Thoracic aorta (tissue), 2 donors: ENCODE measurements around the gene ITPRID2. TPM values are rescaled to one million over a fixed set of nuclear protein-coding genes. Genes with fewer than 3 reads are reported as not detected.

Source experiments
- ATAC-seq: fragments of 150-250 bp; one replicate; pipeline ENCODE4 v1.8.0; 2017; ENCODE audit warnings: low read depth; ENCODE audit not compliant: insufficient number of reproducible peaks, low FRiP score
- DNase-seq: peaks from one replicate; pipeline ENCODE4 v3.0.0-alpha.2; 2020; ENCODE audit warnings: low spot score
- H3K27ac ChIP-seq, 2 donors: fragments of 200-600 bp; sonication (generic); 1 replicate in 1 of 2; 2 replicates in 1 of 2; pipeline ENCODE4 v1.5.1; 2016; ENCODE audit warnings: mild to moderate bottlenecking in 2 of 2, moderate library complexity in 2 of 2
- H3K27me3 ChIP-seq: fragments of 200-600 bp; sonication (generic); replicated peaks from 2 replicates; pipeline ENCODE4 v1.6.0; 2016; ENCODE audit warnings: mild to moderate bottlenecking; ENCODE audit not compliant: insufficient read depth
- H3K36me3 ChIP-seq: fragments of 200-600 bp; sonication (generic); one replicate; pipeline ENCODE4 v1.5.1; 2016
- H3K4me1 ChIP-seq, 2 donors: fragments of 200-600 bp; sonication (generic); 1 replicate in 1 of 2; 2 replicates in 1 of 2; pipeline versions ENCODE4 v1.5.1 to v1.6.0; 2016; ENCODE audit warnings: low read depth in 2 of 2, mild to moderate bottlenecking in 1 of 2; ENCODE audit not compliant: control insufficient read depth in 1 of 2
- H3K4me3 ChIP-seq: fragments of 200-600 bp; sonication (generic); 2 replicates; pipeline ENCODE4 v1.5.1; 2016; ENCODE audit warnings: mild to moderate bottlenecking
- H3K9me3 ChIP-seq: fragments of 200-600 bp; sonication (generic); 2 replicates; pipeline ENCODE4 v1.5.1; 2016
- CTCF ChIP-seq: fragments of 200-600 bp; sonication (generic); IDR thresholded peaks from one replicate; pipeline ENCODE4 v1.5.1; 2019; ENCODE audit warnings: antibody characterized with exemption
- total RNA-seq, 2 donors: library from RNA; depleted of rRNA; stranded (reverse); fragments of >200 nt; gene quantifications; one replicate each; pipeline versions ENCODE4 v1.1.0 to v1.2.3, GENCODE V29; 2016

The ITPRID2 gene
- total RNA-seq, 2 donors from 2014 or later: 102 to 121 TPM

- Histone ChIP-seq H3K4me3 (no peak overlapping the region), H3K36me3 (no peaks in the 10 kb centered on the region), H3K27me3 (no peaks in the 10 kb centered on the region), H3K27ac (no peak overlapping the region), H3K4me1 (peaks cover 6 to 13% of the 10 kb centered on the region in 2 donors), H3K9me3 (no peaks in the 10 kb centered on the region)
- no peak for DNase-seq
- no peak for TF ChIP-seq CTCF
- ATAC-seq: no peak
Observed at GRCh38 chr2:181934694-181935093, 43.2 kb downstream of the ITPRID2 start.

- H3K27me3 ChIP-seq: no peaks in the 10 kb centered on the region
- no peaks in the 10 kb centered on the region for H3K9me3 ChIP-seq
- ATAC-seq (peak; percentile 28), DNase-seq (no peak)
- H3K36me3 ChIP-seq: no peaks in the 10 kb centered on the region
- no peak overlapping the region for H3K4me3 ChIP-seq
- peaks cover 6 to 13% of the 10 kb centered on the region in 2 donors for H3K4me1 ChIP-seq
- no peak overlapping the region for H3K27ac ChIP-seq
- no peak for TF ChIP-seq CTCF
Observed at GRCh38 chr2:181937473-181937872, 45.9 kb downstream of the ITPRID2 start.

GRCh38 chr2:181943411-181944124 lies 52.0 kb downstream of the ITPRID2 start:
- Histone ChIP-seq H3K4me1 (peaks cover 0 to 5% of the 10 kb centered on the region in 2 donors), H3K4me3 (no peak overlapping the region), H3K36me3 (no peaks in the 10 kb centered on the region), H3K27ac (no peak overlapping the region), H3K9me3 (no peaks in the 10 kb centered on the region), H3K27me3 (no peaks in the 10 kb centered on the region)
- ATAC-seq (no peak), DNase-seq (no peak)
- no peak for TF ChIP-seq CTCF

GRCh38 chr2:181944164-181944913 lies 52.8 kb downstream of the ITPRID2 start:
- H3K9me3 ChIP-seq: no peaks in the 10 kb centered on the region
- H3K36me3 ChIP-seq: no peaks in the 10 kb centered on the region
- no peak for TF ChIP-seq CTCF
- ATAC-seq (no peak), DNase-seq (no peak)
- no peak overlapping the region for H3K4me3 ChIP-seq
- no peaks in the 10 kb centered on the region for H3K27me3 ChIP-seq
- no peak overlapping the region for H3K27ac ChIP-seq
- H3K4me1 ChIP-seq: peaks cover 0 to 5% of the 10 kb centered on the region in 2 donors

- Histone ChIP-seq H3K4me1 (peaks cover 0 to 5% of the 10 kb centered on the region in 2 donors), H3K27me3 (no peaks in the 10 kb centered on the region), H3K36me3 (no peaks in the 10 kb centered on the region), H3K27ac (no peak overlapping the region), H3K9me3 (no peaks in the 10 kb centered on the region), H3K4me3 (no peak overlapping the region)
- ATAC-seq (no peak), DNase-seq (no peak)
- no peak for TF ChIP-seq CTCF
Observed at GRCh38 chr2:181944914-181945291, 53.4 kb downstream of the ITPRID2 start.
